Loucy (cell line): Measurements from ENCODE around the gene DAGLA.

Source experiments
- H2AFZ ChIP-seq: fragments of 200-600 bp; sonication (generic); 2 replicates; pipeline ENCODE4 v1.6.0; 2016; ENCODE audit warnings: antibody characterized with exemption, mild to moderate bottlenecking, low read length, moderate library complexity
- H3F3A ChIP-seq: fragments of 200-600 bp; 2 replicates; pipeline ENCODE4 v1.6.0; 2016; ENCODE audit warnings: antibody characterized with exemption, low read depth, mild to moderate bottlenecking
- H3K27me3 ChIP-seq: fragments of 200-600 bp; sonication (generic); 2 replicates; pipeline ENCODE4 v1.6.1; 2014; ENCODE audit warnings: low read length, mild to moderate bottlenecking; ENCODE audit not compliant: insufficient read depth, poor library complexity, severe bottlenecking
- H3K36me3 ChIP-seq: fragments of 200-600 bp; sonication (generic); 2 replicates; pipeline ENCODE4 v1.6.1; 2016; ENCODE audit warnings: low read length; ENCODE audit not compliant: insufficient read depth
- H3K4me1 ChIP-seq: fragments of 200-600 bp; sonication (generic); 2 replicates; pipeline ENCODE4 v1.5.1; 2014; ENCODE audit warnings: low read length, mild to moderate bottlenecking; ENCODE audit not compliant: insufficient read depth, poor library complexity, severe bottlenecking
- H3K4me2 ChIP-seq: fragments of 200-600 bp; sonication (generic); 2 replicates; pipeline ENCODE4 v1.6.0; 2014; ENCODE audit warnings: antibody characterized with exemption, low read length, low read depth, mild to moderate bottlenecking; ENCODE audit not compliant: poor library complexity, severe bottlenecking
- H3K4me3 ChIP-seq: fragments of 200-600 bp; sonication (generic); 2 replicates; pipeline ENCODE4 v1.5.1; 2014; ENCODE audit warnings: low read length, mild to moderate bottlenecking, mixed read lengths; ENCODE audit not compliant: poor library complexity, severe bottlenecking
- H3K79me2 ChIP-seq: fragments of 200-600 bp; sonication (generic); 2 replicates; pipeline ENCODE4 v1.6.1; 2014; ENCODE audit warnings: low read length; ENCODE audit not compliant: insufficient read depth
- H3K9ac ChIP-seq: fragments of 200-600 bp; sonication (generic); 2 replicates; pipeline ENCODE4 v1.6.0; 2014; ENCODE audit warnings: mild to moderate bottlenecking, low read depth, low read length, moderate library complexity; ENCODE audit not compliant: poor library complexity, severe bottlenecking
- H3K9me2 ChIP-seq: fragments of 200-600 bp; sonication (generic); replicated peaks from 2 replicates; pipeline ENCODE4 v1.6.1; 2016; ENCODE audit warnings: low read depth, low read length, mixed read lengths
- H3K9me3 ChIP-seq: fragments of 200-600 bp; sonication (generic); 2 replicates; pipeline ENCODE4 v1.6.1; 2014; ENCODE audit warnings: mild to moderate bottlenecking, antibody characterized with exemption, low read length, low read depth; ENCODE audit not compliant: insufficient read depth
- H4K20me1 ChIP-seq: fragments of 200-600 bp; sonication (generic); 2 replicates; pipeline ENCODE4 v1.6.0; 2014; ENCODE audit warnings: antibody characterized with exemption, low read length, mild to moderate bottlenecking; ENCODE audit not compliant: insufficient read depth, poor library complexity, severe bottlenecking
- CTCF ChIP-seq: fragments of 200-600 bp; sonication (generic); conservative IDR thresholded peaks from 2 replicates; pipeline ENCODE4 v1.5.1; 2014; ENCODE audit warnings: mild to moderate bottlenecking, antibody characterized with exemption, low read length
- EZH2phosphoT487 ChIP-seq: fragments of 200-600 bp; IDR thresholded peaks from 2 replicates; pipeline ENCODE4 v1.6.1; 2018; ENCODE audit warnings: antibody characterized with exemption, mild to moderate bottlenecking, moderate library complexity, borderline replicate concordance

DAGLA gene

GRCh38 chr11:61686469-61686868 lies 6.3 kb downstream of the DAGLA start:
- TF ChIP-seq EZH2phosphoT487 (no peak), CTCF (no peak)
- Histone ChIP-seq H2AFZ (no peak overlapping the region), H3K4me3 (no peak overlapping the region), H3K79me2 (no peaks in the 10 kb centered on the region), H3K9me2 (no peaks in the 10 kb centered on the region), H3K4me2 (no peak overlapping the region), H3K9ac (no peak overlapping the region), H3K9me3 (no peaks in the 10 kb centered on the region), H3K27me3 (peaks cover 12% of the 10 kb centered on the region), H4K20me1 (no peaks in the 10 kb centered on the region), H3F3A (no peaks in the 10 kb centered on the region), H3K36me3 (no peaks in the 10 kb centered on the region), H3K4me1 (peaks cover 12% of the 10 kb centered on the region)

DNA sequence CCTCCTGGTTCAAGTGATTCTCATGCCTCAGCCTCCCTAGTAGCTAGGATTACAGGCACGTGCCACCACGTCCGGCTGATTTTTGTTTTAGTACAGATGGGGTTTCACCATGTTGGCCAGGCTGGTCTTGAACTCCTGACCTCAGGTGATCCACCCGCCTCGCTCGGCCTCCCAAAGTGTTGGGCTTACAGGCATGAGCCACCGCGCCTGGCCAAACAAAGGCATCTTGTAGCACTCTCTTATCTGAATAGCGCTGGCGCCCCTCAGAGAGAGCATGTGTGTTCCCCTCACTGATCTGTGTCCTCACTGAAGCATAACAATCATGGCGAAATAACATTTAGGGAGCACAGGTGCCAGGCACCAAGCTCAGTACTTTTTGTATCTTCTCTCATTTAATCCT lies 7.2 kb downstream of the DAGLA start:
- no peak overlapping the region for H3K4me3 ChIP-seq
- TF ChIP-seq EZH2phosphoT487 (no peak), CTCF (no peak)
- peaks cover 6% of the 10 kb centered on the region for H3K27me3 ChIP-seq
- no peaks in the 10 kb centered on the region for H3K79me2 ChIP-seq
- H4K20me1 ChIP-seq, result no peaks in the 10 kb centered on the region
- peaks cover 12% of the 10 kb centered on the region for H3K4me1 ChIP-seq
- no peaks in the 10 kb centered on the region for H3K9me2 ChIP-seq
- H3K9me3 ChIP-seq, result no peaks in the 10 kb centered on the region
- H3K9ac ChIP-seq, result no peak overlapping the region
- H3K4me2 ChIP-seq, result no peak overlapping the region
- no peaks in the 10 kb centered on the region for H3F3A ChIP-seq
- H3K36me3 ChIP-seq, result no peaks in the 10 kb centered on the region
- no peak overlapping the region for H2AFZ ChIP-seq

DNA sequence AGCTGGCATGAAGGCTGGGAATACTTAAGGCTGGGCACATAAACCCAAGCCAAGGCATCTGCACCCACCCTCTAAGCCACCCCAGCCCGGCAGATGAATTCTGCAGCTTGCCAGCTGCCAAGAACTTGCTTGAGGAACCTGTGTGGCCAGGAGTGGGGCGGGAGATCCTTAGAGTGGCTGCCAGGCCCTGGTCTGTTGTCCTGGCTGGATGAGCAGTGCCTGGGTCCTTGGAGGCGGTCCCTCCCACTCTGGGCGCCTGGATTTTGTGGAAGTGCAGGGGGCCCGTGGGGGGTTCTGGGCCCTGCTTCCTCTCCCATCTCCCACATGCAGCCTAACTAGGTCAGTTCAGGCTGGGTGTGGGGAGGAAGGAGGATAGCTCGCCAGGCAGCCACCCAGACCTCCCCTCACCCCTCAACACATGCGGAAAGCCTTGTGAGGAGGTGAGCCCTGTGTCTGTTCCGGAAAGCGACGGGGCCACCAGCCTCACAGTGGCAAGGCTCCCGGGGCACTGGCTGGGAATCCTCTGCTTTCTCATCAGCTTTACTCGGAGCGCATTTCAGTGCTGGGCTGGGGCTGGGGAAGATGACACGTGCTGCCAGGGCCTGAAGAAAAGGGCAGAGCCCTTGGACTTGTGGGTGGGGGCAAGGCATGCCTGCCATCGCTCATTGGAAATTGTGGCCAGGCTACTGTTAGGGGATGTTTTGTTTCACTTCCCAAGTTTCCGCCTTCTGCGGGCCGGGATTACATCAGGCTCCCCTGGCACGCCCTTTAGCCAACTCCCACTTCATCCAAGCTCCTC lies 8.4 kb downstream of the DAGLA start:
- Histone ChIP-seq H2AFZ (no peak overlapping the region), H3K4me1 (peaks cover 12% of the 10 kb centered on the region), H3K4me3 (no peak overlapping the region), H3F3A (no peaks in the 10 kb centered on the region), H3K9me2 (no peaks in the 10 kb centered on the region), H3K4me2 (no peak overlapping the region), H3K9ac (no peak overlapping the region), H3K36me3 (no peaks in the 10 kb centered on the region), H3K9me3 (no peaks in the 10 kb centered on the region), H3K79me2 (no peaks in the 10 kb centered on the region), H4K20me1 (no peaks in the 10 kb centered on the region), H3K27me3 (peaks cover 6% of the 10 kb centered on the region)
- TF ChIP-seq EZH2phosphoT487, result no peak
- TF ChIP-seq CTCF, result no peak
